ENCODE results near the gene STK4.
A peak's percentile ranks its signal among the peaks of the same experiment; 100 is the strongest.

The STK4 gene

DNA sequence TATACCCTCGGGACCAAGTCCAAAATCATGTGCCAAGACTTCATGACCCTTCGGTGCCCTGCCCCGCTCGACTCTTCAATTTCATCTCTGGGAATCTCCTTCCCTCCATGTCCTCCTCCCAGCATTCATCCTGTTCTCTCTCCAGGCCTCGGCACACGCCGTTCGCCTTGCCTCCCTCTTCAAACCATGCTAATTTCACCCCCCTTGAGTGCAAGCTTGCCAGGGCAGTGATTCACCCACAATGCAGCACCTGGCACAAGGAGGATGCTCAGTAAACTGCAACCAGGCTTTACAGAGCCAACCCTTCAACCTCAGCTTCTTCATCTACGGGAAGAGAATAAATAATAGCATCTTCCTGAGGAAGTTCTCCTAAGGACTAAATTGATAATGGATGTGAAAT is 130.5 kb downstream of the STK4 start:
- no peak for DNase-seq (ENCODE audit: low spot score)
- in situ Hi-C loops (cut with MboI; ENCODE audit: low pct_unique_long_range_greater_than_20kb, low sequenced_read_pairs, unreplicated experiment), result no loop called here
- TF ChIP-seq, protein P1, sequence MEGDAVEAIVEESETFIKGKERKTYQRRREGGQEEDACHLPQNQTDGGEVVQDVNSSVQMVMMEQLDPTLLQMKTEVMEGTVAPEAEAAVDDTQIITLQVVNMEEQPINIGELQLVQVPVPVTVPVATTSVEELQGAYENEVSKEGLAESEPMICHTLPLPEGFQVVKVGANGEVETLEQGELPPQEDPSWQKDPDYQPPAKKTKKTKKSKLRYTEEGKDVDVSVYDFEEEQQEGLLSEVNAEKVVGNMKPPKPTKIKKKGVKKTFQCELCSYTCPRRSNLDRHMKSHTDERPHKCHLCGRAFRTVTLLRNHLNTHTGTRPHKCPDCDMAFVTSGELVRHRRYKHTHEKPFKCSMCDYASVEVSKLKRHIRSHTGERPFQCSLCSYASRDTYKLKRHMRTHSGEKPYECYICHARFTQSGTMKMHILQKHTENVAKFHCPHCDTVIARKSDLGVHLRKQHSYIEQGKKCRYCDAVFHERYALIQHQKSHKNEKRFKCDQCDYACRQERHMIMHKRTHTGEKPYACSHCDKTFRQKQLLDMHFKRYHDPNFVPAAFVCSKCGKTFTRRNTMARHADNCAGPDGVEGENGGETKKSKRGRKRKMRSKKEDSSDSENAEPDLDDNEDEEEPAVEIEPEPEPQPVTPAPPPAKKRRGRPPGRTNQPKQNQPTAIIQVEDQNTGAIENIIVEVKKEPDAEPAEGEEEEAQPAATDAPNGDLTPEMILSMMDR (IDR thresholded peaks at IDR 0.05; ENCODE audit: extremely low read depth, insufficient read depth, missing control alignments), result no peak

DNA sequence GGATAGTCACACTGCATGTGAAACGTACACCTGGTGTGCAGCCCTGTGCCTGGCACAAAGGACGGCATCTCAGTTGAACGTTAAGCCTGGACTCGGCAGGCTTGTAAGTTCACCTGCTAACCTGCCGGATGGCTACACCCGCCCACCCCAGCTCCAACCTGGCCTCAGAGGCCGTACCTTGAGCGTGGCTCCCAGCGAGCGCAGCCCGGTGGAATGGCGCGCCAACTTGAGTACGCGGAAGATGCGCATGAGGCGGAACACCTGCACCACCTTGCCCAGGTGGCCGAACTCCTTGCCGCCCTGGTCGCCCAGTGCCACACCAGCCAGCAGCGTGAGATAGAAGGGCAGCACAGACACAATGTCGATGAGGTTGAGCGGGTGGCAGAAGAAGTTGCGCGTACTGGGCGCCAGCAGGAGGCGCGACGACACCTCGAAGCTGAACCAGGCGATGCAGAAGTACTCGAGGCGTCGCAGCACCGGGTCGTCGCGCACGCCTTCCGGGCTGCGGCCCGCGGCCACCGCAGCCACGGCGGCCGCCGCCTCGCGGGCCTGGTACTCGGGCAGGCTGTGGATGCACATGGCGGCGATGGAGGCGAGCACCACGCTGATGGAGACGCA is 131.3 kb downstream of the STK4 start:
- TF ChIP-seq, protein P1 (IDR thresholded peaks at IDR 0.05; ENCODE audit: extremely low read depth, insufficient read depth, missing control alignments), result peak; percentile 75
- DNase-seq (ENCODE audit: low spot score), result peak; percentile 77
- in situ Hi-C loops (cut with MboI; ENCODE audit: low pct_unique_long_range_greater_than_20kb, low sequenced_read_pairs, unreplicated experiment), result no loop called here

DNA sequence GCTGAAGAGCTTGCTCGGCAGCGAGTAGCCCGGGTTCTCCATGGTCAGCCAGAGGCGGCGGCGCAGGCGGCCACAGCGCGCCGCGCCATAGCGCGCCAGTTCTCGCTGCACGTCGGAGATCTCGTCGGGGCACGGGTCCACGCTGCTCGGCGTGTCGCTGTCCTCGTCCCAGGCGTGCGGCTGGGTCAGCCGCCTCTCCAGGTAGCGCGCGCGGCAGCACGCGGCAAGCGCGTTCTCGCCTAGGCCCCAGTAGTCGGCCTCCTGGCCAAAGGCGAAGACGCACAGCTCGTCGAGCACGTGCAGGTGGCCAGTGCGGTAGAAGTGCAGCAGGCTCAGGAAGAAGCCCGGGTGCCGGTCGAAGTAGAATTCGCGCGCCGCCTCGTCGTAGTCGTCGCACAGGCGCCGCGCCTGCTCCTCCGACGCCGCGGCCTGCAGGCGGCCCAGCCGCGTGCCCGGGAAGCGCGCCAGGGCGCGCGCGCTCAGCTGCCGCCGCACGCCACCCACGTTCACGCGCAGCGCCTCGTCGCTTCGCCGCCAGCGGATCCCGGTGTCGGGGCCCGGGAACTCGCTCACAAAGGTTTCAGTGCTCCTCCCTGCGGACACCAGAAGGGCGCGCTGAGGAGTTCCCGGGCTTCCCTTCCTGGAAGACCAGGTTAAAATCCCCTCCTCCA is 131.9 kb downstream of the STK4 start:
- DNase-seq (ENCODE audit: low spot score), result peak; percentile 47
- TF ChIP-seq, protein P1 (IDR thresholded peaks at IDR 0.05; ENCODE audit: extremely low read depth, insufficient read depth, missing control alignments), result no peak
- in situ Hi-C loops (cut with MboI; ENCODE audit: low pct_unique_long_range_greater_than_20kb, low sequenced_read_pairs, unreplicated experiment), result no loop called here

DNA sequence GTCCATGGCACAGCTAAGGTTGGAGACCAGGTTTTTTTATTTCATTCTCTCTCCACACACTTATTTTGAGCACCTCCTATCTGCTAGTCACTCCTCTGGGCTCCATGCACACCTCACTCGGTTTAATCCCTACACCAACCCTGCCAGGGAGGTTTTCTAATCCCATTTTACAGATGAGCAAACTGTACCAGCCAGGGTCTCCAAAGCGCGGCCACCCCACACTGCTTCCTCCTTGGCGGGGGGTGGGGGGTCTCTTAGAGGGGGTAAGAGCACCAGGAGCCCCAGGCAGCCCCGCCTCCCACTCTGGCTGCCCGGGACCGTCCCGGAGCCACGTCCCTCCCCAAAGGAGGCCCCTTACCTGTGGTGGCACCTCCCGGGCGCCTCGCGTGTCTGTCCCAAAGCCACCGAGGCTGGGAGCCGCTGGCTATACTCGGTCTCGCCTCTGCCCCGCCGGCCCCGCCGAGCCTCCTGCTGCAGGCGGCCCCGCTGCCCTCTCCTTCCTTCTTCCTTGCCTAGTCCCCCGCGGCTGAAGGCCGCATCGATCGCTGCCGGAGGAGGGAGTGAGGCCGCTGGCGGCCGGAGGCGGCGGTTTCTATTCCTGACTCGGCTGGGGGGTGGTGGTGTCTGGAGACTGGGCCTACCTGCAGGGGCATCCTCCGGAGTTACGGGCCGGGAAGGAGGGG is 134.4 kb downstream of the STK4 start, which contains the start of gene KCNS1:
KCNS1 (minus strand) TSS at position 565 of the 683 bp plus-strand sequence. CDS start 1,891 bp downstream, outside the sequence.
- TF ChIP-seq, protein P1 (IDR thresholded peaks at IDR 0.05; ENCODE audit: extremely low read depth, insufficient read depth, missing control alignments), result no peak
- DNase-seq (ENCODE audit: low spot score), result peak; percentile 46
- in situ Hi-C loops (cut with MboI; ENCODE audit: low pct_unique_long_range_greater_than_20kb, low sequenced_read_pairs, unreplicated experiment), result no loop called here

DNA sequence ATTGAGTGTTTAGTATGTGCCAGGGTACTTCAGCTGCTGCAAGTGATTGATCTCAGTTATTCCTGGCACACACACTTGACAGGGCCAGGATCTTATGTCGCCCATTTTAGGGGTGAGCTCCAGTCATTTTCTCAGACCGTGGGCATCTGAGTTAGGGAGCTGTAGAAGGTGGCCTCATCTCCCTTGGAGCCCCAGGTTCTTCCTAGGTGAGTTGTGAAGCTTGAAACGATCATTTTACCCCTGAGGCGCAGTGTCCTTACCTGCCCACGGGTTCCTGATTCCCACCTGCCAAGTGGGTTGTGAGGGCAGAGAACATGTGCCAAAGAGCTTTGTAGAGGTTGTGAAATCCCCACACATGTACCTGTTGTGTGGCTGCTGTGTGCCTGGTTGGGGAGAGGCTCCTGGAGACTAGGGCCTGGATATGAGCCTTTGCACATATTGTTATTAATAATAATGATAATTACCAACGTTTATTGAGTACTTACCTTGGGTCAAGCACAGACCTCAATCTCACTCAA is 135.1 kb downstream of the STK4 start:
- in situ Hi-C loops (cut with MboI; ENCODE audit: low pct_unique_long_range_greater_than_20kb, low sequenced_read_pairs, unreplicated experiment), result no loop called here
- DNase-seq (ENCODE audit: low spot score), result no peak
- TF ChIP-seq, protein P1 (IDR thresholded peaks at IDR 0.05; ENCODE audit: extremely low read depth, insufficient read depth, missing control alignments), result no peak

DNA sequence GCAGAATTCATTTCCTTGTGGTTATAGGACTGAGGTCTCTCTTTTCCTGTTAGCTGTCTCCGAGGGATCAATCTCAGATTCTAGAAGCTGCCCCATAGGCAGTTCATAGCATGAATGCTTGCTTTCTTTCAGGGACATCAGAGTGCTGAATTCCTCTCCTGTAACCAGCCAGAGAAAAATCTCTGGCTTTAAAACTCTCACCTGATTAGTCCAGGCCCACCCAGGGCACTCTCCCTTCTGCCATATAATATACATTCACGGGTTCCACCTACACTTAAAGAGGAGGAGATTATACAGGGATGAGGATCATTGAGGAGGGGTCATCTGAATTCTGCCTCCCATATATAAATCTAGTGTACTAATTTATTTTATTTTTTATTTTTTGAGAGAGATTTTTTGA is 136.8 kb downstream of the STK4 start:
- TF ChIP-seq, protein P1 (IDR thresholded peaks at IDR 0.05; ENCODE audit: extremely low read depth, insufficient read depth, missing control alignments), result no peak
- in situ Hi-C loops (cut with MboI; ENCODE audit: low pct_unique_long_range_greater_than_20kb, low sequenced_read_pairs, unreplicated experiment), result no loop called here
- DNase-seq (ENCODE audit: low spot score), result no peak

Measured in GM13977 (cell line).